GM04503 (cell line): ENCODE measurements around the gene HSF5.

Experiments used
- DNase-seq: peaks from one replicate; pipeline ENCODE4 v3.0.0-alpha.2; 2012; ENCODE audit warnings: low read depth

Gene HSF5

GRCh38 chr17:58385359-58385899 is 102.8 kb downstream of the HSF5 start:
- no peak for DNase-seq

GRCh38 chr17:58384897-58385296 is 103.3 kb downstream of the HSF5 start:
- DNase-seq, result no peak

- no peak for DNase-seq
These were observed 104.2 kb downstream of the HSF5 start for GRCh38 chr17:58383892-58384462.

GRCh38 chr17:58382872-58383242 is 105.4 kb downstream of the HSF5 start:
- DNase-seq, result no peak

- DNase-seq, result no peak
These were observed 105.9 kb downstream of the HSF5 start for GRCh38 chr17:58382108-58382871.

GRCh38 chr17:58381124-58382035 is 106.8 kb downstream of the HSF5 start:
- DNase-seq, result no peak

- no peak for DNase-seq
These were observed 107.7 kb downstream of the HSF5 start for GRCh38 chr17:58380207-58381123.

- no peak for DNase-seq
These were observed 108.7 kb downstream of the HSF5 start for GRCh38 chr17:58379511-58379824.

- no peak for DNase-seq
These were observed 109.3 kb downstream of the HSF5 start for GRCh38 chr17:58378733-58379510.

- DNase-seq, result no peak
These were observed 110.5 kb downstream of the HSF5 start for GRCh38 chr17:58377661-58378060.

- DNase-seq, result no peak
These were observed 111.1 kb downstream of the HSF5 start for GRCh38 chr17:58377093-58377601.

GRCh38 chr17:58376472-58377000 is 111.7 kb downstream of the HSF5 start:
- no peak for DNase-seq

- DNase-seq, result no peak
These were observed 112.4 kb downstream of the HSF5 start for GRCh38 chr17:58375811-58376210.

GRCh38 chr17:58375256-58375655 is 113.0 kb downstream of the HSF5 start:
- DNase-seq, result no peak

GRCh38 chr17:58373923-58374322 is 114.3 kb downstream of the HSF5 start:
- DNase-seq, result no peak

GRCh38 chr17:58373003-58373402 is 115.2 kb downstream of the HSF5 start:
- no peak for DNase-seq

- no peak for DNase-seq
These were observed 116.8 kb downstream of the HSF5 start for GRCh38 chr17:58371300-58371950.

GRCh38 chr17:58370716-58371115 is 117.5 kb downstream of the HSF5 start:
- DNase-seq, result no peak

GRCh38 chr17:58370309-58370708 is 117.9 kb downstream of the HSF5 start:
- DNase-seq, result no peak
